ENCODE measurements around the gene C2orf80.
A peak's percentile ranks its signal among the peaks of the same experiment; 100 is the strongest.

Gene C2orf80

DNA sequence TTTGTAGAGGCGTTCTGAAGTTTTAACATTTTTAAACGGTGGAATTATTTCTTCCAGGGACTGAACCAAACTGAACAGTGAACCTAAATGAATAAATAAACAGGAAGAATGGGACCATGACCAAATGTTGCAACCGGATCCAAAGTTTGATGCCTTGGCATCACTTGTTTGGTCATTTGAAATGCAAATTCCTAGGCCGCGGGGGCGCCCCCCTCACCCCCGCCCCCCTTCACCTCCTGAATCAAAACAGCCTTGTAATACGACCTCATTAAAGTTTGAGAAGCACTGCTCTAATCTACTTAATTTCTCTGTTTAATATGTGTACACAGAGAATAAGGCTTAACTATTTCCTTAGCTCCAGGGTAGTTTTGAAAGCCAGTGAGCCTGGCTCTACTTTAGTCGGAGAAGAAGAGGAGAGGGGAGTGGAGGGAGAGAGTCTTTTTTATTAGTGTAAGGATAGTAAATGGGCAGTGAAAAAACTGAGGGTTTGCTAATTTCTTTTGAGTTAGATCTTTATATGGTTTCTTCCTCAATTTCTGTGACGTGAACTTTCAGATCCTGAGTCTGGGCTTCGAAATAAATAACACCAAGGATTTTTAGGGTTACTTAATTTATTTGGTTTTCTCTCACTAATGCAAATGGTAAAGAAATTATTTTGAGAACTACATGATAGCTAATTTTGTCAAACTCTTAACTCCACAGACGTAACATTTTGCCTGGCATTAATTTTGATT is 5.7 kb downstream of the C2orf80 start:
- in situ Hi-C loops (cut with HindIII; ENCODE audit: low pct_ligation_motif_present, low pct_unique_long_range_greater_than_20kb, low sequenced_read_pairs) = no loop called here
- DNase-seq = no peak

DNA sequence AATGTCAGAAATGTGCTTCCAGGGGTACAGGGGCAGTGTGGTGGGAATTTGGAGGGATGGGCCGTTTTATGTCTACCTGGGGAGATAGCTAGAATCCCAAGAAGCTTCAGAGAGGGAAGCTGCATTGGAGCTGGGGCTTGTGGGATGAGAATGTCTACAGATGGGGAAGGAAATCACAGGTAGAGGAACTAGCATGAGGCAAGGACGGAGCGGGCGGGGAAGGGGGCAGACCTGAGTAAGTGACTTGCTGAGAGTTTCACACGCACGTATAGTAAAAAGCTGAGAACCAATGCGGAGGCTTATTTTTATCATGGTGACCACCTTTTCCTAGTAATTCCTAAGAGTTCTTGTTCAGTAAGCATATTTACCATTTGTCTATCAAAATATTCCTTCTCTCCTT is 6.3 kb downstream of the C2orf80 start:
- in situ Hi-C loops (cut with HindIII; ENCODE audit: low pct_ligation_motif_present, low pct_unique_long_range_greater_than_20kb, low sequenced_read_pairs) = no loop called here
- DNase-seq = no peak

DNA sequence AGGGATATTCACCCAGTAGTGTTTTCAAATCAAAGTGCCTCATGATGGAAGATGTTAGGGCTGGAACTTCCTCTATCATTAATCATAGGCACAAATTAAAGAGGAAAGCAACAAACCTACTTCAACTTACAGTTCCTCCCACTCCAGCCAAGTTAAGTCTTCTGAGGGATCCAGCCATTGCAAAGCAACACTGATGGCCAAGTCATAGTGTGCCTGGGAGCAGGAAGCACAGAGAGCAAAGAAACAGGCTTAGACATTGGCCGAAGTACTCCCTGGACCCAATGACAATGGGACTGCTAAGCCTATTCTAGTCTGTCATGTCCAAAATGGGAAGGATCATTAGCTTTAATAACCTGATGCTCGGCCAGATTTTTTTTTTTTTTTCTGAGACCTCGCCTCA is 7.0 kb downstream of the C2orf80 start:
- DNase-seq = no peak
- in situ Hi-C loops (cut with HindIII; ENCODE audit: low pct_ligation_motif_present, low pct_unique_long_range_greater_than_20kb, low sequenced_read_pairs) = no loop called here

DNA sequence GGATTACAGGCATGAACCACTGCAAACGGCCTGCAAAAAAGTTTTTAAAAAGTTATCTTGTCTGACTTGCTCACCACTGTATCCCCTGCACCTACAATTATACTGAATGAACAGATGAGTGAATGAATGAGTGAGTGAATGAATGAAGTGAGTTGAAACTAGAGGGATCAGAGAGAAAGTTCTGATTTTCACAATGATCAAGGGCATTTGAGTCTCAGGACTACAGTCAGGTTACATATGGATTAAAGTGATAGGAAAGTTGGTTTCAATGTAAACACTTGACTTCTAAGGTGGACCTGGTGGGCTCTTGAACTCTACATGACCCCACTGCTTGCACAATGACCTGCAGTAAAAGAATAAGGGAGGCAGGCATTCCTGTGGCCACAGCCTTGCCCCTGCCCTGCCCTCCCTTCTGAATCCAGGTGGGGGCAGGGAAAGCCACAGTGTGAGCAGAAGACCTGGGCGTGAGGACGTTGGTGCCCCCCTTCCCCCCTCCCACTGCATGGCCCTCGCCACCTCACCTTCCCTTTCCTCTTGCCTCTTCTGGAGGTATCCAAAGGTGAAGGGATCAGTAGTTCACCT is 10.7 kb downstream of the C2orf80 start:
- in situ Hi-C loops (cut with HindIII; ENCODE audit: low pct_ligation_motif_present, low pct_unique_long_range_greater_than_20kb, low sequenced_read_pairs) = no loop called here
- no peak for DNase-seq

DNA sequence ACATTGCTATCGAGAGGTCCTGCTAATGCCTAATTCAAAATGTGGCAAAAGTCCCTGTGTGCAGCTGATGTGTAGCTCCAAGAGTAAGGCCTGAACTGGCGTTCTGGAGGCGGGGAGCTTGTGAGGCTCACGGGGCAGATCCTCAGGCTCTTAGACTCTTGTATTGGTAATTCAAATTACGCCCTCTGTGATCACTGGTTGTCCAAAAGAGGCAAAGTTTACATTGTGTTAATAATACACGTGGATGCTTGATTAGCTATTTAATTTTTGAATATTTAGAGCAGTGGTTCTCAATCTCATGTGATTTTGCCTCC is 14.0 kb downstream of the C2orf80 start:
- DNase-seq = no peak
- in situ Hi-C loops (cut with HindIII; ENCODE audit: low pct_ligation_motif_present, low pct_unique_long_range_greater_than_20kb, low sequenced_read_pairs) = no loop called here

DNA sequence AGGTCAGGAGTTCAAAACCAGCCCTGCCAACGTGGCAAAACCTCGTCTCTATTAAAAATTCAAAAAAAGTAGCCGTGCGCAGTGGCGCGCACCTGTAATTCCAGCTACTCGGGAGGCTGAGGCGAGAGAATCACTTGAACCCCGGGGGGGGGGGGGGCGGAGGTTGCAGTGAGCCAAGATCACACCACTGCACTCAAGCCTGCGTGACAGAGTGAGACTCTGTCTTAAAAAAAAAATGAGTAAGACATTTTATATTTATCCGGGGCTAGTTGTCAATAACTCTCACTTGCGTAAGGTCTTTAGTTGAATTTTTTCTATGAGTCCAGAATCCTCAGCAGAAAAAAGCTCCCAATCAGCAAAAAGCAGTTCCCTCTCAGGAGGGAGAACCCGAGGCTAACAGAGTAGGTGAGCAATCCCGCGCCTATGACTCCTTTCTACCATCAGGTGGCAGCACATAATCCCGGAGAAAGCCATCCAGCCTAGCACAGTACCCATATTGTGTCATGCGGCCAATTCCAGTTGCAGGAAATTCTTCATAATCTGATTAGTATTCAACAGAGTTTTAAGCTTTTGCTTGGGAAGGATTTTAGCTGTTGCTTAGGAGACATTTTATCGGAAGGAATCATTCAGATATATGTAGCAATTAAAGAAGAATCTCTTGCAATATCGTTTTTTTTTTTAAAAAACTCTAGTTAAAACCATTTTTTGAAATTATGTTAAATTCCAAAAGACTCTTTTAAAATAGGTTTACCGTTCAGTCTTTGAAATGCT is 14.6 kb downstream of the C2orf80 start:
- in situ Hi-C loops (cut with HindIII; ENCODE audit: low pct_ligation_motif_present, low pct_unique_long_range_greater_than_20kb, low sequenced_read_pairs) = no loop called here

DNA sequence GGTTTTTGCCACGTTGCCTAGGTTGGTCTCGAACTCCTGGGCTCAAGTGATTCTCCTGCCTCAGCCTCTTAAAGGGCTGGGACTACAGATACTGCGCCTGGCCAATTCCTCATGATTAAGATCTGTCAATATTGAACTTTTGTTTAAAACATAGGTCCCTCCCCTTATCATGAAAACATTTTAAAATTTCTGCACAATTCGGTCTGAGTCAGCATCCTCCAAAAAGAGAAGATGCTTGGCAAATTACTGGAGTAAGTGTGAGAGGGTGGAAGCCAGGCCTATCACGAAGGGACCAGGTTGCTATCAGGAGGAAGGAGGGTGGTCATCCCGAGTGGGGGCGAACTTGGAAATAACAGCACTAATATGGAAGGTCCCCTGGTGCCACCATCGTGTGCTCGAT is 15.7 kb downstream of the C2orf80 start:
- no peak for DNase-seq
- in situ Hi-C loops (cut with HindIII; ENCODE audit: low pct_ligation_motif_present, low pct_unique_long_range_greater_than_20kb, low sequenced_read_pairs) = no loop called here

More for the DNA sequence above, 14.6 kb downstream of the C2orf80 start:
- DNase-seq = peak; percentile 83

DNA sequence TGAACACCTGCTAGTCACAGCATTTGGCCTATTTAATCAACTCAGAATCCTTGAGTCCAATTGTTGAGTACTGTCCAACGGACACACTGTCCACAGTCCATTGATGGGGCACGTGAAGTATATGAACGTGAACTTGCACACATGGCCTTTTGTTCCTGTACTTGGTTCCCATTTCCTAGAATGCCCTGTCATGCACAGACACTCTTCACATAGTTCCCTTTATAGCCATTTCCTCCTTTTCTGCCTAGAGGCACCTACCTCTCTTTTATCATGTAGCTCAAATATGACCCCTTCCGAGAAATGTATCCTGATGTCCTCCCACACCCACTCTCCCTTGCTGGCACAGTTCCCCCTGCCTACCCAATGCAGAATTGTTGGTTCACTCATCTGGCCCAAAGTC is 17.7 kb downstream of the C2orf80 start:
- in situ Hi-C loops (cut with HindIII; ENCODE audit: low pct_ligation_motif_present, low pct_unique_long_range_greater_than_20kb, low sequenced_read_pairs) = no loop called here
- DNase-seq = no peak

DNA sequence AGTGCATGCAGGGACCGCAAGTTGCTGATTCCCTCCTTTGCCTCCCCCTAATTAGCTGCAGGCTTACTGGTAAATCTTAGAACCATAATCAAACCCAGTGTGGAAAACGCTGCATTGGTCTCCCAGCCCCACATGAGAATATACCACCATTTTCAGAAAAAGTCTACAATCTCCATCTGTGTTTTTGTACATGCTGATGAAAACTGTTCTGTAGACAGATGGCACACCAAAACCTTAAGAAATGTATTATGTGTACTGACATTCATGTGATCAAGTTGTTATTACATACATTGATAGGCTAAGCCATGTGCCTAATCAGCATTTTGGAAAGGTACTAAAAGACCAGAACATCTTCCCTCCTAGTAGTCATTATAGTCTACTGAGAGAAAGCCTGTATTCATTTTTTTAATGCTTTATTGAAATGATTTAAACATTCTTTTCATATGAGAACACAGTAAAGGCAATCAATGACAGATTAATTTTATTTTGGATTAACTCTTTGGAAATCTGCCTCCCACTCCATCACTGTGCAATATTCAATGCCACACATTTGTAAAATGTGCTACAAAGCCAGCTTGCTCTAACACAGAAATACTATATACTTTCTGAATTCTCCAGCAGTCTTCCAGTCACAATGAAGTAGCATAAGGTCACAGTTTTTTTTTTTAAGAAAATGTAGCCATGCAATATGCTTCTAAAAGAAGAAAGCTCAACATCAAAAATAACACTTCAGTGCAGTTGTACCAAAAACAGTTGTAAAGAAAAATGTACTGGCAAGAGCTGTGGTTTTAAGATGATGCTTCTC is 24.7 kb downstream of the C2orf80 start:
- in situ Hi-C loops (cut with HindIII; ENCODE audit: low pct_ligation_motif_present, low pct_unique_long_range_greater_than_20kb, low sequenced_read_pairs) = no loop called here
- no peak for DNase-seq

DNA sequence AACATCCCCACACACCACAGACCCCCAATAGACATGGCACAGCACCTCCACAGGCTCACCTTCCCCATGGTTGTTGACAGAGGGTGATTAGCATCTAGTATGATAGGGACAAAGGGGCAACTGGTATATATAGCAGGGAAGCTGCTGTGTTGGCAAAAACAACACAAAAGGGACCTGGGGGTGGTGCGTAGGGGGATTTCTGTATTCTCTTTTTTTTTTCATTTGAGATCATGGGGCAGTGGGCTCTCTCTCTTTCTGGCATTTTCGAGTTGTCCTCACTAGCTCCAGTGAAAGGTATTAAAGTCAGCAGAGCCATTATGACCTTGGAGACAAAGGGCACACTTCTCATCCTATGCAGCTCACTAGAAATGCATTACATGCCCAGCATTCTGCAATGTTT is 26.3 kb downstream of the C2orf80 start, which contains the start of gene CRYGA:
TSS of gene CRYGA (minus strand) at position 101 of the 400 bp plus-strand sequence. CDS start at position 68, 33 bp downstream.
- DNase-seq = no peak
- in situ Hi-C loops (cut with HindIII; ENCODE audit: low pct_ligation_motif_present, low pct_unique_long_range_greater_than_20kb, low sequenced_read_pairs) = no loop called here

DNA sequence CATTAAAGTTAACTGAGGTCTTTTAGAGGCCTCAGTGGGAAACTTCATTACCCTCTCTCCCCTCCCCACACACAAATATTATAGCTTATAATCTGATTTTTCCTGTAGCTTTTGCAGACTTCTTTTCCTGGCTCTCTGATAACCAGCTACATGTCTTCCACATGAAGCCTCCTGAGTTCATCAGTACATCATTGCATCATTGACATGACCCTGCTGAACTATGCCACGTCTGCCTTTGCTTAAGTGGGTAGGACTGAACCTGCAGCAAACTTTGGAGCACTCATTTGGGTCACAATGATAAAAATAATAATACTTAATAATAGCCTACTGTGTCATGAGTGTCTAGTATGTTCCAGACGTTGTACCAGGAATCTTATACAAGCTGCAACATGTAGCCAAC is 33.4 kb downstream of the C2orf80 start:
- no peak for DNase-seq
- in situ Hi-C loops (cut with HindIII; ENCODE audit: low pct_ligation_motif_present, low pct_unique_long_range_greater_than_20kb, low sequenced_read_pairs) = no loop called here

DNA sequence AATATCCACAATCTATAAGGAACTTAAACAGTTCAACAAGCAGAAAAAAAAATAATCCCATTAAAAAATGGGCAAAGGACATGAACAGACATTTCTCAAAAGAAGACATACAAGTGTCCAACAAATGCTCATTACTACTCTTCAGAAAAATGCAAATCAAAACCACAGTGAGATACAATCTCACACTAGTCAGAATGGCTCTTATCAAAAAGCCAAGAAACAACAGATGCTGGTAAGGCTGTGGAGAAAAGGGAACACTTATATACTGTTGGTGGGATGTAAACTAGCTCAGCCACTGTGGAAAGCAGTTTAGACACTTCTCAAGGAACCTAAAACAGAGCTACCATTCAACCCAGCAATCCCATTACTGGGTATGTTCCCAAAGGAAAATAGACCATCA is 36.7 kb downstream of the C2orf80 start:
- DNase-seq = no peak
- in situ Hi-C loops (cut with HindIII; ENCODE audit: low pct_ligation_motif_present, low pct_unique_long_range_greater_than_20kb, low sequenced_read_pairs) = no loop called here

DNA sequence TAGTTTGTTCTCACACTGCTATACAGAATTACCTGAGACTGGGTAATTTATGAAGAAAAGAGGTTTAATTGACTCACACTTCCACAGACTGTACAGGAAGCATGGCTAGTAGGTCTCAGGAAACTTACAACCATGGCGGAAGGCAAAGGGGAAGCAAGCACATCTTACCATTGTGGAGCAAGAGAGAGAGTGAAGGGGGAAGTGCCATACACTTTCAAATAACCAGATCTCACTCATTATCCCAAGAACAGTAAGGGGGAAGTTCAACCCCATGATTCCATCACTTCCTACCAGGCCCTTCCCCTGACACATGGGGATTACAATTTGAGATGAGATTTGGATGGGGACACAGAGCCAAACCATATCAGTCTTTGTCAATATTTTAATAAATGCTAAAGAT is 38.9 kb downstream of the C2orf80 start:
- in situ Hi-C loops (cut with HindIII; ENCODE audit: low pct_ligation_motif_present, low pct_unique_long_range_greater_than_20kb, low sequenced_read_pairs) = no loop called here
- DNase-seq = no peak

DNA sequence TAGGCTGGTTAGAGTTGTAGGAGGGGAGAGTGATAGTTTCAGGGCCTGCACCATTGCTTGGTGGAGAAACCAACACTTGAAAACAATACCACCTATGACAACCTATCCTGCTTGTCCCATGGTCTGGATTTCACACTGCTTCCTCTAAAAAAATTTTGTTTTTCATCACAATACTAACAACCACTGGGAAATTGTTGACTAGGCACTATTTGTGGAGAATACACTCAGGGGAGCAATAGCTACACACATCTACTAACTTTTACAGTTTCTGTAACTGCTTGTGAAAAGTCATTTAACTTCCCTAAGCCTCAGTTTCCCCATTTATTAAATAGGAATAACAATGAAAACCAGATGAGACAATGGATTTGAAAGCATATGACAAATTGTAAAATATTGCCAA is 39.7 kb downstream of the C2orf80 start:
- no peak for DNase-seq
- in situ Hi-C loops (cut with HindIII; ENCODE audit: low pct_ligation_motif_present, low pct_unique_long_range_greater_than_20kb, low sequenced_read_pairs) = no loop called here

DNA sequence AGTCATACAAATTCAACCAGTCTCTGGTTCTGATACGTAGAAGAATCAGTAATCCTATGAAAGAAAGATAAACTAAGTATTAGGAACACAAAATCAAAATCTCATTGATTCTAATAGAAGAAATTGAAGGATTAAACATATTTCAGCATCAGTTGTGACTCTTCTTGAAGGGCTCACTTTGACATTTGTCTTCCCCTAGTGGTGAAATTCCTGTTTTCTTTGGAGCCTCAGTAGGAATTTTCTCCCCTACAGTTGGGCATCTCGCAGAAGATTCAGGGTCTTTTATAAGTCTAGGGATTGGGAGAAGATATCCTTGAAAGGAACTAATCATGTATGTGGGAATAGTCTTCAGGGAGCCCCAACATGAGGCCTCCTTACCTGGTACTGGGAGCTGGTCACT is 41.0 kb downstream of the C2orf80 start:
- no peak for DNase-seq
- in situ Hi-C loops (cut with HindIII; ENCODE audit: low pct_ligation_motif_present, low pct_unique_long_range_greater_than_20kb, low sequenced_read_pairs) = no loop called here

DNA sequence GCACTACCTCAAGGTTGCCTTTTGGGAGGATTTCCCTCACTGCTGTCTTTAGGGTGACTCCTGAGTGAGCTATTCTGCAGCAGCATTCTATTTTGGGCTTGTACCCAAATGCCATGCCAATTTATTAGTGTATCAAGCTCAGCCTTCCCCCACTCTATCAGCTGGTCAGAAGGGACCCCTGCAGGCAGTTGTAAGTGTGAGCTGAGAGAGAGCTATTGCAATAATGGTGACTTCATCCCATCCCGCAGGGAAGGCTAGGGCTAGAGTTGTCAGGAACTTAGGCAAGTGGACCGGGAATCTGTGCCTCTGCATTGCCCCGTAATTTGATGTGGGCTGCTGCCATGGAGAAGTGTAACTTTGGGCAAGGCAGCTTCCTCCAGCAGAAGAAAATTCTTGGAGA is 42.1 kb downstream of the C2orf80 start:
- DNase-seq = no peak
- in situ Hi-C loops (cut with HindIII; ENCODE audit: low pct_ligation_motif_present, low pct_unique_long_range_greater_than_20kb, low sequenced_read_pairs) = no loop called here

DNA sequence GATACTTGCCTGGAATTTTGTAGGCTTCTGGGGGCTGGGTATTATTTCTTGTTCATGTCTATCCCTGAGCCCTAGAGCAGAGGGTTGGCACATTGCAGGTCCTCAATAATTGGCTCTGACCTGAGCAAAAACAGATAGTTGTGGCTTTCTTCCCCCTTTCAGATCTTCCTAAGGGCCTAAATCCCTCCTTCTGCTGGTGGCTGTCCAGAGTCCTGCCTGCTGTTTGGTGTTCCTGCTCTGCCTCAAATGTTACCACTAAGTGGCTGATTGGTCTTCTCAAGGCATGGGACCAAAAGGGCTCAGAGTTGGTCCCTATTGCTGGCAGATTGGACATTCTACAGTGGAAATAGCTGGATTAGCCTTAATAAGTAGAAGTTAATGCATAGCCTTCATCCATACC is 42.8 kb downstream of the C2orf80 start:
- in situ Hi-C loops (cut with HindIII; ENCODE audit: low pct_ligation_motif_present, low pct_unique_long_range_greater_than_20kb, low sequenced_read_pairs) = no loop called here

DNA sequence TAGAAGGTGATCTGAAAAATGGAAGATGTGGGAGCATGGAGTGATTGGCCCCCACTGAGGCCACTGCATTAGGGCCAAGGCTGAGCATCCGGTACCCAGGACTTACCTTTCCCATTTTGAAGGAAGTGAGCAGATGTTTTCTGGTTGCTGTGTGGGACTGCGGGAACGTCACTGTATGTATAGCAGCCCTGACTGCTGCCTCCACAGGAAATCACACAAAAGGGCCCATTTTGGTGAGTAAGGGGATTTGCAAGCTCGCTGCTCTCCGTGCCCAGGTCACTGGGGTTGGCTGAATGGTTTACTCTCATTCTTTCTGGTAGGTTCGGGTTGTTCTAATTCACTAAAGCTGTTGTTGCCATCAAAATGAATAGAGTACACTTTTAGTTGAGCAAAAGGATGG is 43.8 kb downstream of the C2orf80 start, which contains the start of gene CRYGB:
TSS of gene CRYGB (minus strand) at position 153 of the 400 bp plus-strand sequence. CDS start at position 115, 38 bp downstream.
- no peak for DNase-seq
- in situ Hi-C loops (cut with HindIII; ENCODE audit: low pct_ligation_motif_present, low pct_unique_long_range_greater_than_20kb, low sequenced_read_pairs) = no loop called here

More for the DNA sequence above, 42.8 kb downstream of the C2orf80 start:
- no peak for DNase-seq
